ENCODE data around the gene MAPK8.

MAPK8 gene

DNA sequence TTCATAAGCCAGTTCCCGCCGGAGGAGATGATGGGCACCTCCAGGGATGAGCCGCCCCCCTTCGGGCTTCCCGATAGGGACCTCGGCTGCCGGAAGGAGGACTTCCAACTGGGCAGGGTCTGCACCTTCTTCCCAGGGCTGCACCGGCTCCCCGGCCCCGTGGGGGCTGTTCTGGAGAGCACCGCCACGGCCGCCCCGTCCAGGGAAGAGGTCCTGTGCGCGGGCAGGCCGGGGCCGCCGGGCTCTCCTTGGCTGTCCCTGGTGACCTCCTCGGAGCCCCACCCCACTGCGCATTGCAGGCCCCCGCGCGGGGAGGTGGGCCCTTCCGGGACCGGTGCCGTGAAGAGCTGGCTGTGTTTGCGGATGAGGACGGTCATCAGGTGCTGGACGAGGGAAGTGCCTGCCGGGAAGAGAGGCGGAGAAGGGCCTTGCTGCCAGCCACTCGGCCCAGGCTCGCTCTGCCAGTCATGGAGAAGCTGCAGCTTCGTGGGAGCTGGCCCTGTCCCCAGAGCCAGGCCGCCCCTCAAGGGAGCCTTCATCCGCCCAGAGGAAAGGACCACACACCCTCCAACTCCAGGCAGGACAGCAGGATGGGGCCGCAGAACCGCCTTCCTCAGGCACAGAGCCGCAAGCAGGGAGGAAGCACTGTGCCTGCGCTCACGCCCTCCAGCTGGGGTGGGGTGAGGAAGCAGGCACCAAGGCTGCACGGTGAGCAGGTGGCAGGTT, 144.4 kb downstream of the MAPK8 start:
- Histone ChIP-seq H3K27me3 (replicated peaks; ENCODE audit: control insufficient read depth, insufficient read depth, low read length) (no peaks in the 10 kb centered on the region; the same call in 1 of the 2 replicates), H3K36me3 (ENCODE audit: control insufficient read depth, insufficient read depth, low read length) (no peaks in the 10 kb centered on the region), H3K4me3 (replicated peaks; ENCODE audit: low read depth, low read length) (no peak overlapping the region)
- TF ChIP-seq, protein P1, sequence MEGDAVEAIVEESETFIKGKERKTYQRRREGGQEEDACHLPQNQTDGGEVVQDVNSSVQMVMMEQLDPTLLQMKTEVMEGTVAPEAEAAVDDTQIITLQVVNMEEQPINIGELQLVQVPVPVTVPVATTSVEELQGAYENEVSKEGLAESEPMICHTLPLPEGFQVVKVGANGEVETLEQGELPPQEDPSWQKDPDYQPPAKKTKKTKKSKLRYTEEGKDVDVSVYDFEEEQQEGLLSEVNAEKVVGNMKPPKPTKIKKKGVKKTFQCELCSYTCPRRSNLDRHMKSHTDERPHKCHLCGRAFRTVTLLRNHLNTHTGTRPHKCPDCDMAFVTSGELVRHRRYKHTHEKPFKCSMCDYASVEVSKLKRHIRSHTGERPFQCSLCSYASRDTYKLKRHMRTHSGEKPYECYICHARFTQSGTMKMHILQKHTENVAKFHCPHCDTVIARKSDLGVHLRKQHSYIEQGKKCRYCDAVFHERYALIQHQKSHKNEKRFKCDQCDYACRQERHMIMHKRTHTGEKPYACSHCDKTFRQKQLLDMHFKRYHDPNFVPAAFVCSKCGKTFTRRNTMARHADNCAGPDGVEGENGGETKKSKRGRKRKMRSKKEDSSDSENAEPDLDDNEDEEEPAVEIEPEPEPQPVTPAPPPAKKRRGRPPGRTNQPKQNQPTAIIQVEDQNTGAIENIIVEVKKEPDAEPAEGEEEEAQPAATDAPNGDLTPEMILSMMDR (IDR thresholded peaks at IDR 0.05; ENCODE audit: insufficient read depth, low read length, poor library complexity, severe bottlenecking) = no peak
- no peak for DNase-seq (ENCODE audit: extremely low read depth, insufficient read length)

DNA sequence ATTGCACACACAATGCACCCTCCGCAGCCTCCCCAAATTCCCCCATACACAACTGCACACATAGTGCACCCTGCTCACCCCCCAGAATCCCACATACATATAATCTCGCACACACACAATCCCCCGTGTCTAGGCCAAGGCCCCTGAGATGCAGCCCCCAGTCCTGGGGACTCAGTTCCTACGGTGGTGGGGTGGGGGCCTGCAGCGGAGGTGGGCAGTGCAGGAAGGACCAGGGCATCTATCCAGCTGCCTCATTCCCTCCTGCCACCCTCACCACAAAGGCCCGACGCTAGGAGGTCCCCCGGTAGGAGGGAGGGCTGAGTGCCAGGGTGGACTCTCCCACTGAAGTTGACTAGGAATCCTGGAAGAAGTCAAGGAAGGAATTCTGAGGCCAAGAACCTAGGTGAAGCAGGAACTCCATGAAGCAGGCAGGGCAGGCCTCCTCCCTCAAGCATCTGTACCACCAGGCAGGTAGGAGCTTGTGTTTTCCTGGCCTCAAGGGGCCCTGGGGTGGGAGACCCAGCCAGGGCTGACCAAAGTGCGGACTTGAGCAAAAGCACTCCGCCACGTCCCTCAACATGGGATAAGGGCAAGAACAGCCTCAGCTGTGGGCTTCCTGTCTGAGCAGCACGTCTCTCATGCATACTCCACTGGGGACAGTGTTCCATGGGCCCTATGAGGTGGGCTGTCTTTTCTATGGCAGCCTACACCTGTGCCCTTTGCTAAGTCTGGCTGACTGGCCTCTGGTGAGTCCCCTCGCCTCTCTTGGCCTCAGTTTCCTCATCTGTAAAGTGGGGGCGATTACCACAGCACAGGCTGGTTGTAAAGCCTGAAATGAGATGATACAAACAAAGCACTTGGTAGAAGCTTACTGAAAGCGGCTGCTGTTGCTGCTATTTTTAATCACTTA, 145.7 kb downstream of the MAPK8 start:
- no peak for DNase-seq (ENCODE audit: extremely low read depth, insufficient read length)
- no peaks in the 10 kb centered on the region; the same call in 1 of the 2 replicates for H3K27me3 ChIP-seq (replicated peaks; ENCODE audit: control insufficient read depth, insufficient read depth, low read length)
- TF ChIP-seq, protein P1 (IDR thresholded peaks at IDR 0.05; ENCODE audit: insufficient read depth, low read length, poor library complexity, severe bottlenecking) = no peak
- no peak overlapping the region for H3K4me3 ChIP-seq (replicated peaks; ENCODE audit: low read depth, low read length)
- H3K36me3 ChIP-seq (ENCODE audit: control insufficient read depth, insufficient read depth, low read length) = no peaks in the 10 kb centered on the region

DNA sequence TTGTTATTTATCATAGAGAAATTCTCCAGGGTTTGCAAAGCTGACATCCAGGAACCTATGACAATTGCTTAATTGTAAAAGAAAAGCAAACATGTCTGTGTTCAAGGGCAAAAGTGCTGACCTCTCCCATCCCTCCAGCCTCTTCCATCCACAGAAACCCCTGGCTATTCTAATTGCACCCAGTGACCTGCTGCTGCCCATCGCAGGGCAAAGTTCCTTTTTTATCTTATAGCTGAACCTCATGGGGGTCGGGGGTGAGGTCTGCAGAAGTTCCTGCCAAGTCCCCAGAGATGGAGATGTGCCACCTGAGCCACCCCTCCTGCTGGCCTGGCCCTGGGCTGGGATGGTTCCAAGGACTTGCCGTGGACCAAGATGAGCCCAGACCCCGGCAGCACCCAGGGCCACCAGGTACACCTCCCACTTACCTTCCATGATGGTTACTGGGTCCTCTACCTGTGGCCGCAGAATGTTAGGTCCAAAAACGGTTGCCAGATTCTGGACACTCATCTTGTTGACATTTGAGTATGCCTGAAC, 146.5 kb downstream of the MAPK8 start:
- no peaks in the 10 kb centered on the region; the same call in 1 of the 2 replicates for H3K27me3 ChIP-seq (replicated peaks; ENCODE audit: control insufficient read depth, insufficient read depth, low read length)
- H3K36me3 ChIP-seq (ENCODE audit: control insufficient read depth, insufficient read depth, low read length) = no peaks in the 10 kb centered on the region

DNA sequence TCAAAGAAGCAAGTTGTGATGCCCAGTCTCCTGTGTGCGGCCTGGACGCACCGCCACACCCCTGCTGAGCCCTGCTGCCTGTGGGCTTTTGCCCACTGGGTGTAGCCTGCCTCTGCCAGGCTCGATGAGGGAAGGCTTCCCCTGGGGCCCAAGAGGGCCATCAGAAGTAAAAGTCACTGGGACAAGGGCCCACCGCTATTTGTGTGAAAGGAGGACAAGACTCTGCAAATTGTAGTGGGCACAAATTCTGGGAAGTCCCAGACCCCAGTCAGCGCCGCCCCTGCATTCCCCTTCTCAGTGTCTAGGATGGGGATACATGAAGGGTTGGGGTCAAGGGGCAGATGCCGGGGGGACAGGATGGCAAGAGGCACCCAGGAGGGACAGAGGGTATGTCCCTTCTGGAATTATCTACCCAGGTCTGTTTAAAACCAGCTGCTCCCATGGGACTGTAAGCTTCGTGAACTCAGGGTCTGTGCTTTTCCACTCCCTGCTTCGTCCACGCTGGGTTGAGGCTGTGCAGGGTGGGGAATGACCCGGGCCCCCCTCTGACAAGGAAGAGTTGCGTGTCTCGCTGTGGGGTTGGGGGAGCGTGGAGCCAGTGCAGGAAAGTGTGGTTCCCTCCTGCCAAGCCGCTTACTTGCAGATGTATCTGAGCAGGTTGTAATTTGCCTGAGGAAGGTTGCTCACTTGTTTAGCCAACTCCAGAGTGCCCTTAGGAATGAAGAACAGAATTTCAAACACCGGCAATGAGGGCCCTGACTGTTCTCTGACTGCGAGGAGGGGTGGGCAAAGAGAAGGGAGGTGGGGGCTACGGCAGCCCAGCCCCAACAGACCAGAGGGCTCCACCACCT, 147.2 kb downstream of the MAPK8 start:
- H3K36me3 ChIP-seq (ENCODE audit: control insufficient read depth, insufficient read depth, low read length) = no peaks in the 10 kb centered on the region
- DNase-seq (ENCODE audit: extremely low read depth, insufficient read length) = no peak
- no peaks in the 10 kb centered on the region; the same call in 1 of the 2 replicates for H3K27me3 ChIP-seq (replicated peaks; ENCODE audit: control insufficient read depth, insufficient read depth, low read length)
- TF ChIP-seq, protein P1 (IDR thresholded peaks at IDR 0.05; ENCODE audit: insufficient read depth, low read length, poor library complexity, severe bottlenecking) = no peak
- H3K4me3 ChIP-seq (replicated peaks; ENCODE audit: low read depth, low read length) = no peak overlapping the region

More for the DNA sequence above, 146.5 kb downstream of the MAPK8 start:
- no peak overlapping the region for H3K4me3 ChIP-seq (replicated peaks; ENCODE audit: low read depth, low read length)
- TF ChIP-seq, protein P1 (IDR thresholded peaks at IDR 0.05; ENCODE audit: insufficient read depth, low read length, poor library complexity, severe bottlenecking) = no peak
- no peak for DNase-seq (ENCODE audit: extremely low read depth, insufficient read length)
